NB4 (cell line): ENCODE measurements around the gene PALM2AKAP2.
A peak's percentile ranks its signal among the peaks of the same experiment; 100 is the strongest.

Experiments
- DNase-seq: peaks from one replicate; pipeline ENCODE4 v3.0.0; 2010; ENCODE audit warnings: low read depth
- H3K4me3 ChIP-seq: one replicate; pipeline ENCODE4 v1.5.1; 2011; ENCODE audit warnings: mild to moderate bottlenecking, low read depth, low read length, moderate library complexity
- MYC ChIP-seq: IDR thresholded peaks from 2 replicates; pipeline ENCODE4 v1.6.1; 2011; ENCODE audit warnings: low read depth, low read length
- POLR2A ChIP-seq: IDR thresholded peaks from 2 replicates; pipeline ENCODE4 v1.6.1; 2011; ENCODE audit warnings: mild to moderate bottlenecking; ENCODE audit not compliant: insufficient read length; ENCODE audit errors: extremely low read depth
- TF ChIP-seq, protein P1 (sequence below): IDR thresholded peaks from one replicate; pipeline ENCODE4 v1.5.1; 2012; ENCODE audit warnings: low read depth, low read length
- TF ChIP-seq, protein P2 (sequence below): IDR thresholded peaks from 2 replicates; pipeline ENCODE4 v1.6.1; 2011; ENCODE audit warnings: low read depth, low read length

PALM2AKAP2 gene

DNA sequence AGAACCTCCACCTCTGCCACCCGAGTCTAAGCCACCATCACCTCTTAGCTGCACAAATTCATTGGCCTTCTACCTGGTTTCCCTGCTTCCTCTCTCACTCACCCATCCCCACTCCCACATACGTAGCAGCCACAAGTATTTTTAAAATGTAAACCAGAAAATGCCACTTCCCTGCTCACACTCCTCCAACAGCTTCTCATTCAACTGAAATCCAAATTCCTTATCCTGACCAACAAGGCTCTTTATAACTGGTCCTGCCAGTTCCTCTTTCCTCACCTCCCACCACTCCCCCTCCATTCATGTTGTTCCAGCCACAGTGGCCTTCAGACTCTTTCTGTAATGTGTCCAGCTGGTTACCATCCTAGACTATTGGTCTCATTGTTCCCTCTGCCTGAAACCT is 25.0 kb upstream of the PALM2AKAP2 start:
- TF ChIP-seq POLR2A (no peak), MYC (no peak)
- TF ChIP-seq, protein P1, sequence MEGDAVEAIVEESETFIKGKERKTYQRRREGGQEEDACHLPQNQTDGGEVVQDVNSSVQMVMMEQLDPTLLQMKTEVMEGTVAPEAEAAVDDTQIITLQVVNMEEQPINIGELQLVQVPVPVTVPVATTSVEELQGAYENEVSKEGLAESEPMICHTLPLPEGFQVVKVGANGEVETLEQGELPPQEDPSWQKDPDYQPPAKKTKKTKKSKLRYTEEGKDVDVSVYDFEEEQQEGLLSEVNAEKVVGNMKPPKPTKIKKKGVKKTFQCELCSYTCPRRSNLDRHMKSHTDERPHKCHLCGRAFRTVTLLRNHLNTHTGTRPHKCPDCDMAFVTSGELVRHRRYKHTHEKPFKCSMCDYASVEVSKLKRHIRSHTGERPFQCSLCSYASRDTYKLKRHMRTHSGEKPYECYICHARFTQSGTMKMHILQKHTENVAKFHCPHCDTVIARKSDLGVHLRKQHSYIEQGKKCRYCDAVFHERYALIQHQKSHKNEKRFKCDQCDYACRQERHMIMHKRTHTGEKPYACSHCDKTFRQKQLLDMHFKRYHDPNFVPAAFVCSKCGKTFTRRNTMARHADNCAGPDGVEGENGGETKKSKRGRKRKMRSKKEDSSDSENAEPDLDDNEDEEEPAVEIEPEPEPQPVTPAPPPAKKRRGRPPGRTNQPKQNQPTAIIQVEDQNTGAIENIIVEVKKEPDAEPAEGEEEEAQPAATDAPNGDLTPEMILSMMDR = no peak
- TF ChIP-seq, protein P2, sequence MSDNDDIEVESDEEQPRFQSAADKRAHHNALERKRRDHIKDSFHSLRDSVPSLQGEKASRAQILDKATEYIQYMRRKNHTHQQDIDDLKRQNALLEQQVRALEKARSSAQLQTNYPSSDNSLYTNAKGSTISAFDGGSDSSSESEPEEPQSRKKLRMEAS = no peak
- H3K4me3 ChIP-seq = no peak overlapping the region
- no peak for DNase-seq

DNA sequence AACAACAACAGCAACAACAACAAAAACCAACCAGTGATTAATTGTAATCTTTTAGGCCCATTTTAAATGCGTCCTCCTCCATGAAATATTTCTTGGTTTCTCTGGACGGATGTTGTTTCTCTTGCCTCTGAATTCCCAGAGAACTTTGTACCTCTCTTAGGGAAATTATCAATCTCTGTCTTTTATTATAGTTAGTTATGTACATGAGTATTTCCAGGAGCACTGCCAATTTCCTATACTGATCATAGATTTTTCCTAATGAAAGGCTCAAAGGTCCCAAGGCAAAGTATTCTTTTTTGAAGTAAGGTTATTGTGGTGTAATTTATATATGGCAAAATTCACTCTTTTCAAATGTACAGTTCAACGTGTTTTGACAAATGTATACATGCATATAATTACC is 20.4 kb upstream of the PALM2AKAP2 start:
- DNase-seq = no peak
- TF ChIP-seq, protein P1 = no peak
- TF ChIP-seq, protein P2 = no peak
- TF ChIP-seq MYC (no peak), POLR2A (no peak)
- no peak overlapping the region for H3K4me3 ChIP-seq

DNA sequence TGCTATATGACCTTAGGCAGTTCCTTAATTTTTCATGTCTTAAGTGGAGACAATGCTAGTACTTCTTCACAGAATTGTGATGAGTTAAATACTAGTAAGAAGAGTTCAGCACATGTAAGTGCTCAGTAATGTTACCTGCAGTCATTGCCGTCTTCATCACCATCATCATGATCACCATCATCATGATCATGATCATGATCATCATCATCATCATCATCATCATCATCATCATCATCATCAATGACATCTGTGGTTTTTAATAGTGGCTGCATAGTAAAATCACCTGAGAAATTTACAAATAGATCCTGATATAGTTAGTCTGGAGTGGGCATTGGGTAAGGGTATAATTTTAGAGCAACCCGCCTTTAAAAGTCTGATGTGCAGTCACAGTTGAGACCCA is 14.7 kb upstream of the PALM2AKAP2 start:
- TF ChIP-seq, protein P2 = no peak
- TF ChIP-seq, protein P1 = no peak
- TF ChIP-seq MYC (no peak), POLR2A (no peak)
- no peak for DNase-seq
- no peak overlapping the region for H3K4me3 ChIP-seq

DNA sequence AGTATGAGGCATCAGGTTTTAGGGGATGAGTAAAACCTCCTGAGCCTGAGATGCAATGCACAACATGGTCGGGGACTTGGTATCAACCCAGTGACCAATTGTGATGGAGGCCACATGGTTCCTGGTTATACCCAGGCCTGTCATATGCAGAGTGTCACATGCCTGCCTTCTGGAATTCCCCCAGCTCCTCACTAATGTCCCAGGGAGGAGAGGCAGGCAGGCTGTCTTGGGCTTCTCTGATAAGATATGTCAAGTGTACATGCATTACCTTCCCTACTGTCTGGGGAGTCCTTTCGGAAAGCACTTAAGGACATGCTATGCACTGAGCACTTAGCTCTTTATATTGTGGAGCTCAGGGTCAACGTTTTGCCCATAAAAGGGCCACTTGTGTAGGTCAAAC is 14.2 kb upstream of the PALM2AKAP2 start:
- TF ChIP-seq, protein P1 = no peak
- TF ChIP-seq MYC (no peak), POLR2A (no peak)
- TF ChIP-seq, protein P2 = no peak
- DNase-seq = no peak
- H3K4me3 ChIP-seq = no peak overlapping the region

DNA sequence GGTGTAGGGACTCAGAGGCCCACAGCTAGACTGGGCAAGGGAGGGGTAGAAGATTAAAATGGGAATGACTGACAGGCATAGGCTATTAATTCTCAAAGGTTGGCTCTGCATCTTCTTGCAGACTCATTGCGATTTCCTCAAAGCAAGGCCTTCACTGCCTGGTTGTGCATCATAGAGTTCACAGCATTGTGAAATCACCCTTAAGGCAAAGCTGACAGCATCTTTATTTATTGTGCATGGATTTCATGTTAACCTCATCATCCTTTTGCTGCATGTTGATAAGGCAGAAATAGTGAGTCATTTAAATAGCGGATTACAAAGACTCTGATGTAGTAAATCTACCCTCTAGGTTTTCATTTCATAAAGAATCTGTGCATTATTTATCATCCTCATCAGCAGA is 13.6 kb upstream of the PALM2AKAP2 start:
- TF ChIP-seq, protein P1 = no peak
- TF ChIP-seq POLR2A = no peak
- TF ChIP-seq, protein P2 = no peak
- peak; percentile 5 for DNase-seq
- no peak overlapping the region for H3K4me3 ChIP-seq

DNA sequence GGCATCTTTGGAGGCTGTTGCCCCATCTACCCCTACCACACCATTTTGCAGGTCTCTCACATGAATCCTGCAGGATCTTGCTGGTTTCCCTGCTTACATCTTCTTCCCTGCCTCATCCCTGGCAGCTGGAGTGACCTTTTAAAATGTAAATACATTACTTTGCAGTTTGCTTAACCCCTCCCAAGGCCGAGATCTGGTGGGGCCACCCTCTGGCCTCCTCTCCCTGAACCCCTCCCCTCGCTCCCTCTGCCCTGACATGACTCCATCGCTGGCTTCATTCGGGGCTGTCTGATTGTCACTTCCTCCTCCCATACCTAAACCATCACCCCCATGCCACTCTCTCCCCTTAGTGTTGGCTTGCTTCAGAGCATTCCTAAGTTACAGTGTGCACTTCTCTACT is 12.6 kb upstream of the PALM2AKAP2 start:
- TF ChIP-seq, protein P1 = no peak
- TF ChIP-seq POLR2A = no peak
- TF ChIP-seq, protein P2 = no peak
- TF ChIP-seq MYC = no peak
- no peak for DNase-seq
- H3K4me3 ChIP-seq = no peak overlapping the region
